Transverse colon (tissue), 4 donors: ENCODE measurements around the gene MRPL55. TPM values are rescaled to one million over a fixed set of nuclear protein-coding genes. Genes with fewer than 3 reads are reported as not detected.

Experiments
- DNase-seq: peaks from one replicate; pipeline ENCODE4 v3.0.0-alpha.2; 2019
- H3K27ac ChIP-seq, 4 donors: fragments of 200-600 bp; sonication (generic); 2 replicates each; pipeline ENCODE4 v1.5.1; 2016 to 2018; ENCODE audit warnings: inconsistent platforms in 4 of 4
- H3K27me3 ChIP-seq: fragments of 200-600 bp; sonication (generic); 2 replicates; pipeline ENCODE4 v1.5.1; 2017; ENCODE audit warnings: inconsistent platforms
- H3K36me3 ChIP-seq, 4 donors: fragments of 200-600 bp; sonication (generic); 2 replicates each; pipeline ENCODE4 v1.5.1; 2017 to 2019; ENCODE audit warnings: inconsistent platforms in 4 of 4
- H3K4me1 ChIP-seq, 4 donors: fragments of 200-600 bp; sonication (generic); 2 replicates each; pipeline ENCODE4 v1.5.1; 2017 to 2020; ENCODE audit warnings: inconsistent platforms in 4 of 4
- H3K4me3 ChIP-seq, 4 donors: fragments of 200-600 bp; sonication (generic); 1 replicate in 1 of 4; 2 replicates in 3 of 4; pipeline versions ENCODE4 v1.5.1 to v1.6.1; 2017 to 2019; ENCODE audit warnings: inconsistent platforms in 4 of 4
- H3K9me3 ChIP-seq, 2 donors: fragments of 200-600 bp; sonication (generic); 2 replicates each; pipeline ENCODE4 v1.5.1; 2017 to 2019; ENCODE audit warnings: inconsistent platforms in 2 of 2
- EP300 ChIP-seq: sonication (generic); formaldehyde crosslinking; IDR thresholded peaks from one replicate; pipeline ENCODE4 v1.6.1; 2017; ENCODE audit warnings: antibody characterized with exemption, low read depth
- POLR2A ChIP-seq: fragments of 450-650 bp; IDR thresholded peaks from one replicate; pipeline ENCODE4 v1.6.1; 2016; ENCODE audit warnings: antibody characterized with exemption, mild to moderate bottlenecking, moderate library complexity
- POLR2AphosphoS5 ChIP-seq, 3 donors: sonication (generic); formaldehyde crosslinking; IDR thresholded peaks; one replicate each; pipeline ENCODE4 v1.6.1; 2016; ENCODE audit warnings: antibody characterized with exemption in 3 of 3
- WGBS, 2 donors: methylation state at CpG; one replicate each; pipeline ENCODE4 v1.1.5; 2018; ENCODE audit warnings: low coverage in 1 of 2; 5-methylcytosine and 5-hydroxymethylcytosine counted together
- in situ Hi-C, 4 donors: fragments of 200-750 bp; cut with MboI; loops; one replicate each; pipeline versions ENCODE4 v1.15.0 to v1.15.1; 2017; ENCODE audit warnings: low sequenced_read_pairs in 3 of 4, low pct_ligation_motif_present in 1 of 4, low pct_unique_long_range_greater_than_20kb in 1 of 4
- intact Hi-C: fragments of 100-400 bp; cut with DNase I; formaldehyde crosslinking; loops from one replicate; pipeline ENCODE4 v1.15.1; 2023; ENCODE audit warnings: low total_unique reads
- total RNA-seq, 4 donors: library from RNA; depleted of rRNA; stranded (reverse); fragments of >200 nt; gene quantifications; one replicate each; pipeline ENCODE4 v1.1.0, GENCODE V29; 2016
- TF ChIP-seq, protein P1 (sequence below), 5 experiments: fragments of 200-600 bp in 3 of 5; fragments of 450-650 bp in 2 of 5; sonication (generic) in 3 of 5; IDR thresholded peaks; 1 replicate in 2 of 5; 2 replicates in 3 of 5; pipeline ENCODE4 v1.5.1; 2016 to 2017; ENCODE audit warnings: antibody characterized with exemption in 5 of 5, inconsistent platforms in 3 of 5, mild to moderate bottlenecking in 2 of 5, moderate library complexity in 1 of 5

The MRPL55 gene
- total RNA-seq, 4 donors from 2014 or later = 47.1 to 95.5 (median 77.1) TPM

- peak overlapping the region; percentile 88 to 97 (median 94) for H3K27ac ChIP-seq
- no peaks in the 10 kb centered on the region for H3K9me3 ChIP-seq
- H3K27me3 ChIP-seq = no peaks in the 10 kb centered on the region
- in situ Hi-C loops = no loop called here
- peaks cover 19 to 32% (median 24%) of the 10 kb centered on the region in 4 donors for H3K4me1 ChIP-seq
- no peak for DNase-seq
- TF ChIP-seq POLR2A (no peak), POLR2AphosphoS5 (IDR thresholded peaks at IDR 0.05) (no peak), EP300 (no peak)
- TF ChIP-seq, protein P1, sequence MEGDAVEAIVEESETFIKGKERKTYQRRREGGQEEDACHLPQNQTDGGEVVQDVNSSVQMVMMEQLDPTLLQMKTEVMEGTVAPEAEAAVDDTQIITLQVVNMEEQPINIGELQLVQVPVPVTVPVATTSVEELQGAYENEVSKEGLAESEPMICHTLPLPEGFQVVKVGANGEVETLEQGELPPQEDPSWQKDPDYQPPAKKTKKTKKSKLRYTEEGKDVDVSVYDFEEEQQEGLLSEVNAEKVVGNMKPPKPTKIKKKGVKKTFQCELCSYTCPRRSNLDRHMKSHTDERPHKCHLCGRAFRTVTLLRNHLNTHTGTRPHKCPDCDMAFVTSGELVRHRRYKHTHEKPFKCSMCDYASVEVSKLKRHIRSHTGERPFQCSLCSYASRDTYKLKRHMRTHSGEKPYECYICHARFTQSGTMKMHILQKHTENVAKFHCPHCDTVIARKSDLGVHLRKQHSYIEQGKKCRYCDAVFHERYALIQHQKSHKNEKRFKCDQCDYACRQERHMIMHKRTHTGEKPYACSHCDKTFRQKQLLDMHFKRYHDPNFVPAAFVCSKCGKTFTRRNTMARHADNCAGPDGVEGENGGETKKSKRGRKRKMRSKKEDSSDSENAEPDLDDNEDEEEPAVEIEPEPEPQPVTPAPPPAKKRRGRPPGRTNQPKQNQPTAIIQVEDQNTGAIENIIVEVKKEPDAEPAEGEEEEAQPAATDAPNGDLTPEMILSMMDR (IDR thresholded peaks at IDR 0.05) = no peak
- no peaks in the 10 kb centered on the region for H3K36me3 ChIP-seq
- H3K4me3 ChIP-seq = peak overlapping the region; percentile 68 to 97 (median 81)
- WGBS, 2 donors = 20 to 62% methylated on average over 1 to 11 of the region's 11 CpGs
- intact Hi-C loops = no loop called here
Measured at GRCh38 chr1:228108055-228108690, 926 bp downstream of the MRPL55 start.

- no peak for TF ChIP-seq POLR2AphosphoS5 (IDR thresholded peaks at IDR 0.05)
- TF ChIP-seq, protein P1 (IDR thresholded peaks at IDR 0.05) = no peak
- no peak for TF ChIP-seq EP300
- no peak for TF ChIP-seq POLR2A
- intact Hi-C loops (no loop called here), in situ Hi-C loops (no loop called here)
- Histone ChIP-seq H3K4me1 (peaks cover 19 to 32% (median 24%) of the 10 kb centered on the region in 4 donors), H3K36me3 (no peaks in the 10 kb centered on the region), H3K9me3 (no peaks in the 10 kb centered on the region), H3K27ac (peak overlapping the region in 1 of 4 donors; percentile 94), H3K27me3 (no peaks in the 10 kb centered on the region), H3K4me3 (no peak overlapping the region)
- no peak for DNase-seq
- 89% methylated on average over 19 of the region's 19 CpGs; no CpG with 5 or more reads in 1 of the 2 donors for WGBS, 2 donors
Measured at GRCh38 chr1:228107636-228108035, 1.5 kb downstream of the MRPL55 start.

DNA sequence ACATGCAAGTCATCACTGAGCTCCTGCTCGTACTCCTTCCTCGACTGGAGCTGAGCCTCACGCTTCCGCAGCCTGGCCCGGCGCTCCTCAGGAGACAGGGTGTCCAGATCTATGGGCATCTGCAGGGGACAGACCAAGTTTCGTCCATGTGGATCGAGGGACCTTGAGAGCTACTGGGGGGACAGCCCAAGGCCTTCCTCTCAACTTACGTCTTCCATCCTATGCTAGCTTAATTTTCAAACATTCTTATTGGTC, 2.4 kb downstream of the MRPL55 start:
- DNase-seq = no peak
- no peaks in the 10 kb centered on the region for H3K27me3 ChIP-seq
- peaks cover 24 to 39% (median 30%) of the 10 kb centered on the region in 4 donors for H3K4me1 ChIP-seq
- no peaks in the 10 kb centered on the region for H3K9me3 ChIP-seq
- in situ Hi-C loops (no loop called here), intact Hi-C loops (no loop called here)
- 96% methylated on average over 9 of the region's 9 CpGs; no CpG with 5 or more reads in 1 of the 2 donors for WGBS, 2 donors
- TF ChIP-seq POLR2AphosphoS5 (IDR thresholded peaks at IDR 0.05) = no peak
- TF ChIP-seq POLR2A = no peak
- TF ChIP-seq, protein P1 (IDR thresholded peaks at IDR 0.05) = no peak
- no peak for TF ChIP-seq EP300
- no peak overlapping the region for H3K27ac ChIP-seq
- no peak overlapping the region for H3K4me3 ChIP-seq
- H3K36me3 ChIP-seq = no peaks in the 10 kb centered on the region

DNA sequence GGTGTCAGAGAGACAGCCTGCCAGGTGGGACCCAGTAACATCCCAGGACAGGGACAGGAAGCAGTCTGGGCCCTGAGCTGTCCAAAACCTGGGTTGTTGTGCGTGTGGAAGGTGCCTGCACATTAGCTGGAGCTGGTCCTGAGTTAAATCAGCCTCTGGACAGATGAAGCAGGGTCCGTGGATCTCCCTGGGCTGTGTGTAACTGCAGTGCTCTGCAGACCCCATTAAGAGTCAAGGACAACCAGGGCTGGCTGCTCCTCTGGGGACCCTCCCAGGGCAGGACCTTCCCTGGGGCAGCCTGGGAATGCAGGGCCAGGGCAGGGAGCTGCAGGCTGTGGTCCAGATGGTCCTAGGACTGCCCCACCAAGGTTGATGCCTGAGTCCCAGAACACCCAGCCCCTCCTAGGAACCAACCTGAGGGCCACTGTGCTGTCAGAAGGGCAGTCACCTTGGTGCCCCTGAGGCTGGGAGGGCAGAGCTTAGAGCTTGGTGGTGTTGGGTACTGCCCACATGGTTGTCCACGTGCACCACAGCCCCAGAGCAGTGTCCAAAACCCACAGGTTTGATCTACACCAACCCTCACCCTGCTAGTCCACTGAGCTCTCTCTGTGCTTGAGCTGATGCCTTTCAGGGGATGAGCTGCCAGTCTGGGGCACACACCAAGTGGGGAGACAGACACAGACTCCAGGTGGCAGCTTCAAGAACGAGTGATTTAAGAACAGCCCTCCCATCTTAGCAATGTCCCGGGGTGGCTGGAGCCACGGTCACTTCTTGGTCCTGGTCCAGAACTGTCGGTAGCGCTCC, 2.9 kb downstream of the MRPL55 start:
- peaks cover 26 to 44% (median 35%) of the 10 kb centered on the region in 4 donors for H3K4me1 ChIP-seq
- no peak for TF ChIP-seq EP300
- TF ChIP-seq, protein P1 (IDR thresholded peaks at IDR 0.05) = no peak
- no peak for TF ChIP-seq POLR2AphosphoS5 (IDR thresholded peaks at IDR 0.05)
- no peak for TF ChIP-seq POLR2A
- H3K4me3 ChIP-seq = no peak overlapping the region
- DNase-seq = no peak
- 93% methylated on average over 8 of the region's 8 CpGs; no CpG with 5 or more reads in 1 of the 2 donors for WGBS, 2 donors
- no peaks in the 10 kb centered on the region for H3K9me3 ChIP-seq
- no peaks in the 10 kb centered on the region for H3K36me3 ChIP-seq
- no peaks in the 10 kb centered on the region for H3K27me3 ChIP-seq
- H3K27ac ChIP-seq = no peak overlapping the region
- in situ Hi-C loops (no loop called here), intact Hi-C loops (no loop called here)
